ENCODE measurements around the gene VGF.
"Not testable (repeated sequence)": the region's sequence is repeated elsewhere in the genome, so short reads cannot be mapped to it uniquely, and the experiment has no call there.

Gene VGF

GRCh38 chr7:101137651-101138212, 27.6 kb downstream of the VGF start:
- DNase-seq (ENCODE audit: low read depth in 2 of 2): no peak

GRCh38 chr7:101134399-101134980, 30.9 kb downstream of the VGF start:
- DNase-seq (ENCODE audit: low read depth in 2 of 2): no peak

GRCh38 chr7:101133621-101134398, 31.6 kb downstream of the VGF start:
- no peak for DNase-seq (ENCODE audit: low read depth in 2 of 2)

GRCh38 chr7:101132626-101133600, 32.5 kb downstream of the VGF start:
- DNase-seq (ENCODE audit: low read depth in 2 of 2): not testable (repeated sequence)

GRCh38 chr7:101129603-101130117, 35.7 kb downstream of the VGF start:
- no peak for DNase-seq (ENCODE audit: low read depth in 2 of 2)

GRCh38 chr7:101128040-101128834, 37.1 kb downstream of the VGF start:
- DNase-seq (ENCODE audit: low read depth in 2 of 2): no peak

GRCh38 chr7:101127460-101128039, 37.8 kb downstream of the VGF start:
- DNase-seq (ENCODE audit: low read depth in 2 of 2): no peak

- DNase-seq (ENCODE audit: low read depth in 2 of 2): peak; percentile 25 to 51
Measured at GRCh38 chr7:101126651-101127459, 38.5 kb downstream of the VGF start, which contains the start of gene SERPINE1. Gene SERPINE1, plus strand, starts transcription at chr7:101127104. Its CDS starts 1,290 bp downstream, at chr7:101128394.

GRCh38 chr7:101125989-101126650, 39.2 kb downstream of the VGF start:
- DNase-seq (ENCODE audit: low read depth in 2 of 2): no peak

GRCh38 chr7:101124376-101125056, 40.9 kb downstream of the VGF start:
- no peak for DNase-seq (ENCODE audit: low read depth in 2 of 2)

- no peak for DNase-seq (ENCODE audit: low read depth in 2 of 2)
Measured at GRCh38 chr7:101123703-101124068, 41.7 kb downstream of the VGF start.

GRCh38 chr7:101122933-101123702, 42.3 kb downstream of the VGF start:
- no peak for DNase-seq (ENCODE audit: low read depth in 2 of 2)

- no peak for DNase-seq (ENCODE audit: low read depth in 2 of 2)
Measured at GRCh38 chr7:101121991-101122932, 43.1 kb downstream of the VGF start.

GRCh38 chr7:101121631-101121990, 43.8 kb downstream of the VGF start:
- not testable (repeated sequence) for DNase-seq (ENCODE audit: low read depth in 2 of 2)

GRCh38 chr7:101120315-101120714, 45.1 kb downstream of the VGF start:
- DNase-seq (ENCODE audit: low read depth in 2 of 2): no peak

- no peak for DNase-seq (ENCODE audit: low read depth in 2 of 2)
Measured at GRCh38 chr7:101119876-101120275, 45.5 kb downstream of the VGF start.

- no peak for DNase-seq (ENCODE audit: low read depth in 2 of 2)
Measured at GRCh38 chr7:101118856-101119255, 46.5 kb downstream of the VGF start.

Measured in stimulated activated CD8-positive, alpha-beta memory T cell treated with anti-CD3 and anti-CD28 coated beads, Interleukin-15, amount 100 ng/mL, for 48 hours (primary cell).